Inferior parietal cortex (tissue), 1 donor: ENCODE data around the gene KCNK10.
A peak's percentile ranks its signal among the peaks of the same experiment; 100 is the strongest.

Experiments used
- DNase-seq: peaks from one replicate; pipeline ENCODE4 v3.0.0-alpha.2; 2016; ENCODE audit errors: extremely low spot score

The KCNK10 gene

DNA sequence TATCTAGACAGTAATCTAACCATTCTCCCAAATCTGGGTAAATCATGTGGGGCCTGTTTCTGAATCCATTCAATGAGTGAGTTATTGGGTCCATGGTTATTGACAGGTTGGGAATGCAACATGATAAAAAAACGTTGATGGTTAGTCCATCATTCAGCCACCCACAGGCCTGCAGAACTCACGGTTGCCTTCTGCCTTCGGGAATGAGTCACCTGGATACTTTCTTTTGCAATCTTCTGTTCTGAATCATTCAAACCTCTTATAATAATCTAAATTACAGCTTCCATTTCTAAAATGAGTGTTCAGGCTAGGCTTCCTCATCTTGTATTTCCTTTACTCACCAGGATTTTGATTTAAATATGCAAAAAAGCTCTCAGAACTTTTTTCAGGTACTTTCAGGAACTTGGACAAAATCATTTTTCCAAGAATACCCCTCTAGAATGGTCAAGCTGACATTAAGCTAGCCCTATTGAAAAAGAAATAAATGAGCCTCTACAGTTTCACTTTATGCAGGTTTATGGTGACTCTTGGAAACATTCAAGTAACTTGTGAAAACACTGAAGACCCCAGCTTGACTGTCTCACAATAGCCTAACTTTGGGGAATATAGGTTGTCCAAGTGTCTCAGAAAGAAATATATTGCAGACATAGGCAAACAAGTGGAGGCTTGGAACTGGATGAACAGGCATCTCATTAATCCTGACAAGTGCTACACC is 94.4 kb downstream of the KCNK10 start:
- DNase-seq: no peak

DNA sequence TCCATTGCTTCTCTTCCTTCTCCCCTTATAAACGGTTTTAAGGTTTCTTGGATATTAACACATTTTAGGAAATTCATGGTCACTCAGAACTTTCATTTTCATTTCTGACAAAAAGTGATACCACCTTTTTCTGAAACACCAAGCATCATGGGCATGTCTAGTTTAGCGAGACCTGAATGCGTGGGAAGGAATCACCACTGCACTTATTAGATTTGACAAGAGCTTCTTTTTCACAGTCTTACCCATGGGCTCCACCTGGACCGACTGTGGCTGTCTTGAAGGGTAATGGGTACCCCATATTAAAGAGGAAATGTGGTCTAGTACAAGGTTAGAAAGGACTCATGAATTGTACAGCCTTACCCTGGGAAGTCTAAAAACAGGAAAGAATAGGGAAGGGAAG is 95.4 kb downstream of the KCNK10 start:
- no peak for DNase-seq

GRCh38 chr14:88225721-88226120 is 97.3 kb downstream of the KCNK10 start:
- no peak for DNase-seq

DNA sequence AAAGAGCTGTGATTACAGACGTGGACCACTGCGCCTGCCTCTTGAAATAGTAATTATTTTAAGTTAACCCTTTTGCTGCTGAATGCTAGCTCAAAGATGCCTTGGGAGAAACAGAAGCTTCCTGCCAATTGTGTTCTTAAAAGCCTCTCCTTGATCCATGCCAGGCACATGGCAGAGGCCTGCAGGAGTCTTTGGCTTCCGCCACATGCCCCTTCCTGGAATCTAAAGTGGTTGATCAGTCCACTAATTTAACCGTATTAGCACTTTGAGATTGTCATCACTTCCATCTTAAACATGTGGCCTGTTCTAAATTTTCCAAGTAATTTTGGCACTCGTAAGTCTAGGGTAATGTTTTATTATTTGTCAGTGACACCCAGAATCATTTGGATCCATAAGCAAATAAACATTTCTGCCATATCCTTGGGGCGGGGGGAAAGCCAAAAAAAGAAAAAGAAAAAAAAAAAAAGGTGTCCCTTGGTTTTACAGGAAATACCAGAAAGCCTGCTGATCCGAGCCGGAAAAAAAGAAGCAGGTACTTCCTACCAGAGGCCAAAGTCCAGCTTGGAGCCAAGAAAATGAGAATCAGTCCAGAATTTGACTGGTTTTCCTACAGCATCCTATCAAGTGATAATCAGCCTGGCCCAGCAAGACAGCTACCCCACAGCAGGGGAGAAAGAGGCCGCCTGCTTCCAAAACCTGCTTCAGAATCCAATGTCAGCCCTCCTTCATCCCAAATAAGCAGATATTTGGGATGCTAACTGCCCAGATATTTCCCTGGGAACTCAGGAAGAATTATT is 104.8 kb downstream of the KCNK10 start:
- no peak for DNase-seq

DNA sequence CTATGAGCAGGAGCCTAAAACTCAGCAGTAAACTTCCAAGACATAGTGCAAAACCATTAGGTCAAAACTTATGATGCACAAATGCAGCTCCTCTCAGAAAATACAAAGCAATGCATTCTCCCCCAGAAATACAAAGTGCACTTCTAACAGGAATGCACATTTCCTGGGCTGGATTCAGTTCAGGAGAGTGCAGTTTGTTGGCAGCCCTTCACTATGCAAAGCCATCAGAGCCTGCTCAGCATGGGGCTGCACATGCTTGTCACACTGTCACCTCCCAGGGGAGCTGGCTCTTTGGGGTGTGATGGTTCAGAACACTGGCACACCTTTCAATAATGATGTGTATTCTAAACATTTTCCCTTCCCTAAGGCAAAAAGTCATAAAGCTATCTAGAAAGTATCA is 110.4 kb downstream of the KCNK10 start:
- DNase-seq: no peak

GRCh38 chr14:88210426-88210825 is 112.6 kb downstream of the KCNK10 start:
- DNase-seq: no peak

DNA sequence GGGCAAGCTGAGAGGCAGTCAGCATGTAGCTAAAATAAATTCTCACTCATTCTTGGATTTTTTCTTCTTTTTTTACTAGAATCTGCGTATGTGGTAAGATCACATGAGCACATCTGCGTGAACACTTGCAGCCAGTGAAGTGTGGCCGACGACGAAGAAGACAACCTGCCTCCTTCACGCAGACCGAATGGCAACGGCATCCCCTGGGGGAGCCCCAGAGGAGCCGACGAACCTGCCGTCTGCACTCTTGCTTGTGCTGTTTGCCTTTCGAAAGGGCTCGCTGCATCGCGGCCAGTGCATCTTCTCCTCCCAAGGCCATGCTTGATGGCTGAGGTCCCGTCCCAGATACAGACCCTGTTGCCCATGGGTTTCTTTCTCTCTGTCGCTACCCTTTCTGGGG is 113.8 kb downstream of the KCNK10 start:
- no peak for DNase-seq

DNA sequence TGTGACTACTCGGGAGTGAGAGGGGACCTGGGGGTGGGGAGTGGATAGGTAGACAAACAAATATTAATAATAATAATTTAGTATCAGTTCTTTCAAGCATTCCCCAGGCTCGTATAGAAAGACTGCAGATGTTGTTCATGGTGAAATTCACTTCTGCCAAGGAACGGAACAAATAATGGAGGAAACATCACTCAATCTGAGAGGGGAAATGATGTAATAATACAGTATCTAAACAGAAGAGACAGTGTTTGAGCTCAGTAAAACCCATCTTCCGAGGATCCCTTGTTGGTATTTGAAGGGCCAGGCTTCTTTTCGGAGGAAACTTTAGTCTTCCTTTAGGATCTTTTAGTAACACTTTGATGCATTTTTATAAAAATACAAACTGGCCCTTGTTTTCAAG is 114.2 kb downstream of the KCNK10 start:
- no peak for DNase-seq

- no peak for DNase-seq
Observed at GRCh38 chr14:88204221-88204620, 118.8 kb downstream of the KCNK10 start.

GRCh38 chr14:88203291-88203690 is 119.8 kb downstream of the KCNK10 start:
- DNase-seq: no peak

- no peak for DNase-seq
Observed at GRCh38 chr14:88202286-88202685, 120.8 kb downstream of the KCNK10 start.

DNA sequence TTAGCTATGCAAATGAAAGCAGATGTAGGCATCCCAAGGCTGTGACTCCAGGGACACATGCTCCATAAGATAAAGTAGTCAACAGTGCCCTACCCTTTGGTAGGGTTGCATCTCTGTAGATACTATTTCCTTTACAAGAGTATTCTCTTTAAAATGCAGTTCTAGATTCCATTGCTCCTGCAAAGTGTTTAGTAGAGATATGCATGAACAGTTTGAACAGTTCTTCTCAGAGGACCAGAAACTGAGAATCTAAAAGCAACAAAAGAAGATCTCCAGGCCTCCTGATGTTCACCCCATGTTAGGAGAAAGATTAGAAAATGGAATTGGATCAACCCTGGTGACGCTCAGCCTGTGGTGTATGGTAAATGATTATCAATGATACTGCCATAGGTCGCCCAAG is 121.2 kb downstream of the KCNK10 start:
- no peak for DNase-seq

DNA sequence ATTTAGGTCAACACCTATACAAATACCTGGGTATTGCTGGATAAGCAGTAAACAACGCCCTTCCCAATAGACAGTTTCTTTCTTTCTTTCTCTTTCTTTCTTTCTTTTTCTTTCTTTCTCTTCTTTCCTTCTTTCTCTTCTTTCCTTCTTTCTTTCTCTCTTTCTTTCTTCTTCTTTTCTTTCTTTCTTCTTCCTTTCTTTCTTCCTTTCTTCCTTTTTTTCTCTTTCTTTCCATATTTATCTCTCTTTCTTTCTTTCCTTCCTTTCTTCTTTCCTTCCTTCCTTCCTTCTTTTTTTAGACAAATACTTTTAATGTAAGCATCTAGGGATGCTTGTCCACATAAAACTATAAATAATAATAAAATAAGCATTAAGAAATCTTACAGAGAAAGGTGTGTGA is 123.2 kb downstream of the KCNK10 start:
- DNase-seq: no peak

DNA sequence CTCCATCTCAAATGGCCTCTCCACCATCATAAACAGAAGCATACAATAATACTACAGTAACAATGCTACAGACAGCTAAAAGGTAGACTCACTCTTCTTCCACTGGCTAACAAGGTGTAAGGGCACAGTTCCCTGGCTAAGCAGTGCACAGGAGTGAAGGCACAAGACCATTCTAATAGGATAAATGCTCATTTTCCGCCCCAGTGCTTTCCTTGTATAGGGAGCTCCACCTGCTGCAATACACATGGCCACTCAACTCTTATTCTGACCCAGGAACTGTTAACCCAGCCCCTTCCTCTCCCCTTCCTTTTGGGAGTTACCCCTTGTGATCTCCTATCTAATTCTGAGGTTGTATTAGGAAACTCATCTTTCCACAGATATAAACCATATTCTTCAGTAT is 124.6 kb downstream of the KCNK10 start:
- no peak for DNase-seq

- no peak for DNase-seq
Observed at GRCh38 chr14:88196925-88197324, 126.1 kb downstream of the KCNK10 start.

- DNase-seq: no peak
Observed at GRCh38 chr14:88196116-88196890, 126.8 kb downstream of the KCNK10 start.

DNA sequence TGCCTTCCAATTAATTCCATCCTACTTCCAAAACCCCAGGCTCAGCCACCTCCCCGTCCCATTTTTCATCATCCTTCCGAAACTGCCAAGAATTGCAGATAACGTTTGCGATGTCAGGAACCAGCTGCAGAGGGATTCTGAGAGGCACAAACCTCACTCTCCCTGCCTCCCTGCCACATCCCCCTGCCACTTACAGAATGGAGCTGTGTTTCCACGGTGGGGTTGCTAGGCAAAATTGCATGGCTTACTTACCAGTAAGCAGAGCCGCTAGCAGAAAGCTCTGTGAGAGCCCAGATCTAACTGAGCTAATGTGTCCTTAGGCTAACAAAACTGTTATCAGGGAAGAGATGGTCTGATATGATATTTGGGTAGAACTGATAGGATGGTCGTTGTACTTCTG is 127.4 kb downstream of the KCNK10 start:
- no peak for DNase-seq

- DNase-seq: no peak
Observed at GRCh38 chr14:88194531-88194930, 128.5 kb downstream of the KCNK10 start.

- no peak for DNase-seq
Observed at GRCh38 chr14:88191605-88192004, 131.5 kb downstream of the KCNK10 start.

GRCh38 chr14:88189417-88190191 is 133.5 kb downstream of the KCNK10 start:
- DNase-seq: peak; percentile 94

DNA sequence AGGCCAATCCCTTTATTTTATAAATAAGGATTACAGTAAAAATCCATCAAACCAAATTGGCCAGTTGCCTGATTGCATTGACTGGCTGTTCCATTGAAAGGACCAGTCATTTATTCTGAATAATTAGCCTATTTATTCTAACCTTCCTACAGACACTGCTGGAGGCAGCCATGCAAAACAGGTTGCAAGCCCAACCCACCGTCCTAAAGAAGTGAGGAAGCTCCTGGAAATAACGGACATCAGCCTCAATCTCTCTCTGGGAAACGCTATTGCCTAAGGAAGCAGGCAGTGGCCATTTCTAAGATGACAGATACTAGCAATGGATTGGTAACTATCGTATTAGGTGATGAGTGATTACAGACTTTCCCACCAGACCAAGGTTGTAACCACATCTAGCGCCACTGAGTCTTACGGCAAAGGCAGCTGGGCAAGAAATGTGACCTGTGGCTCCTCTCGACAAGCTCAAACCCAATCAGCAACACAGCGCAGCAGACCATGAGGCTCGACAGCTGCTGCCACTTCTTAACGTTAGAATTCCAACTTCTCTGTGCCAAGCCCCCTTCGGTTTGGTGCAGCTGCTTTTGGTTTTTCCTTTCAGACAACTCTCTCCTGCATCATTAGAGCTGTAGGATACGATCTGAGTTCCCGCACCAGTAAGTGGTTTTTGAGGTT is 134.2 kb downstream of the KCNK10 start:
- DNase-seq: no peak
